HG03469 (cell line): ENCODE measurements around the gene LIN28B.
A peak's percentile ranks its signal among the peaks of the same experiment; 100 is the strongest.
"Not testable (repeated sequence)": the region's sequence is repeated elsewhere in the genome, so short reads cannot be mapped to it uniquely, and the experiment has no call there.

Experiments used
- ATAC-seq: cut with Tn5 transposase; IDR thresholded peaks from one replicate; pipeline ENCODE4 v1.9.1; 2021; ENCODE audit warnings: mild to moderate bottlenecking, moderate library complexity, moderate number of reproducible peaks; ENCODE audit not compliant: unreplicated experiment

The LIN28B gene

GRCh38 chr6:105066233-105066632 is 109.3 kb downstream of the LIN28B start:
- ATAC-seq = no peak

GRCh38 chr6:105066836-105067235 is 109.9 kb downstream of the LIN28B start:
- no peak for ATAC-seq

- ATAC-seq = no peak
Observed at GRCh38 chr6:105067329-105067728, 110.4 kb downstream of the LIN28B start.

- ATAC-seq = no peak
Observed at GRCh38 chr6:105068407-105068806, 111.5 kb downstream of the LIN28B start.

GRCh38 chr6:105069821-105070445 is 113.0 kb downstream of the LIN28B start:
- ATAC-seq = no peak

- no peak for ATAC-seq
Observed at GRCh38 chr6:105072798-105073199, 115.9 kb downstream of the LIN28B start.

GRCh38 chr6:105075210-105075609 is 118.3 kb downstream of the LIN28B start:
- no peak for ATAC-seq

- ATAC-seq = not testable (repeated sequence)
Observed at GRCh38 chr6:105076418-105076817, 119.5 kb downstream of the LIN28B start.

- ATAC-seq = no peak
Observed at GRCh38 chr6:105077596-105078385, 120.9 kb downstream of the LIN28B start.

- no peak for ATAC-seq
Observed at GRCh38 chr6:105078386-105078708, 121.4 kb downstream of the LIN28B start.

GRCh38 chr6:105080279-105080678 is 123.4 kb downstream of the LIN28B start:
- no peak for ATAC-seq

GRCh38 chr6:105081662-105082061 is 124.8 kb downstream of the LIN28B start:
- ATAC-seq = not testable (repeated sequence)

- peak; percentile 50 for ATAC-seq
Observed at GRCh38 chr6:105087571-105088211, 130.8 kb downstream of the LIN28B start.

- ATAC-seq = no peak
Observed at GRCh38 chr6:105091140-105091829, 134.4 kb downstream of the LIN28B start.

- no peak for ATAC-seq
Observed at GRCh38 chr6:105094133-105094640, 137.3 kb downstream of the LIN28B start.

- no peak for ATAC-seq
Observed at GRCh38 chr6:105095139-105095538, 138.2 kb downstream of the LIN28B start.

- ATAC-seq = no peak
Observed at GRCh38 chr6:105097288-105097687, 140.4 kb downstream of the LIN28B start.

- ATAC-seq = no peak
Observed at GRCh38 chr6:105099371-105099770, 142.5 kb downstream of the LIN28B start.

- ATAC-seq = no peak
Observed at GRCh38 chr6:105102186-105102585, 145.3 kb downstream of the LIN28B start.

- no peak for ATAC-seq
Observed at GRCh38 chr6:105105094-105105493, 148.2 kb downstream of the LIN28B start.

- ATAC-seq = no peak
Observed at GRCh38 chr6:105106260-105106659, 149.4 kb downstream of the LIN28B start.
